PC-3 (cell line): ENCODE measurements around the gene C3orf85. TPM values are rescaled to one million over a fixed set of nuclear protein-coding genes. Genes with fewer than 3 reads are reported as not detected.

Experiments
- ATAC-seq: fragments of 200-7000 bp; cut with Tn5 transposase; 2 replicates; pipeline ENCODE4 v1.9.1; 2020; ENCODE audit warnings: mild to moderate bottlenecking, moderate library complexity
- BruUV-seq: library from RNA; stranded (reverse); fragments of 400-500 nt; replicated peaks from 2 replicates; lab custom pipeline; 2021; lab: Mats Ljungman, UMichigan
- CTCF ChIA-PET: fragments of 300-600 bp; sonication (Branson Sonifier 250); formaldehyde crosslinking; loops from one replicate; lab custom pipeline; 2022; ENCODE audit warnings: antibody characterized with exemption; lab: Charles Lee
- POLR2A ChIA-PET: fragments of 300-600 bp; sonication (Branson Sonifier 250); formaldehyde crosslinking; loops from one replicate; lab custom pipeline; 2022; ENCODE audit warnings: antibody characterized with exemption; ENCODE audit not compliant: unreplicated experiment; lab: Charles Lee
- DNase-seq: peaks from one replicate; pipeline ENCODE4 v3.0.0-alpha.2; 2015
- H2AFZ ChIP-seq: fragments of 300-600 bp; sonication (generic); 2 replicates; pipeline ENCODE4 v1.6.0; 2016; ENCODE audit warnings: antibody characterized with exemption, low read length
- H3F3A ChIP-seq: fragments of 300-600 bp; sonication (generic); one replicate; pipeline ENCODE4 v1.6.0; 2017; ENCODE audit warnings: antibody characterized with exemption, low read length, control low read depth, mild to moderate bottlenecking; ENCODE audit not compliant: unreplicated experiment
- H3K27ac ChIP-seq: fragments of 300-600 bp; sonication (generic); 2 replicates; pipeline ENCODE4 v1.5.1; 2016; ENCODE audit warnings: mild to moderate bottlenecking, low read length
- H3K27me3 ChIP-seq: fragments of 300-600 bp; sonication (generic); 2 replicates; pipeline ENCODE4 v1.6.1; 2016; ENCODE audit warnings: low read length, mixed read lengths
- H3K36me3 ChIP-seq: fragments of 300-600 bp; sonication (generic); 2 replicates; pipeline ENCODE4 v1.6.1; 2016; ENCODE audit warnings: low read depth, mixed run types, low read length, mixed read lengths
- H3K4me1 ChIP-seq: fragments of 300-600 bp; sonication (generic); 2 replicates; pipeline ENCODE4 v1.5.1; 2016; ENCODE audit warnings: low read length; ENCODE audit not compliant: insufficient read depth
- H3K4me2 ChIP-seq: fragments of 300-600 bp; sonication (generic); 2 replicates; pipeline ENCODE4 v1.6.0; 2016; ENCODE audit warnings: low read length
- H3K4me3 ChIP-seq: fragments of 300-600 bp; sonication (generic); 2 replicates; pipeline ENCODE4 v1.5.1; 2016; ENCODE audit warnings: mild to moderate bottlenecking, low read length, mixed read lengths
- H3K79me2 ChIP-seq: fragments of 300-600 bp; sonication (generic); 2 replicates; pipeline ENCODE4 v1.6.1; 2017; ENCODE audit warnings: low read length, mixed read lengths
- H3K9ac ChIP-seq: fragments of 300-600 bp; sonication (generic); 2 replicates; pipeline ENCODE4 v1.6.0; 2016; ENCODE audit warnings: mild to moderate bottlenecking, low read length
- H3K9me2 ChIP-seq: fragments of 300-600 bp; sonication (generic); replicated peaks from 2 replicates; pipeline ENCODE4 v1.6.1; 2016; ENCODE audit warnings: mixed run types, low read length, mixed read lengths
- H3K9me3 ChIP-seq: fragments of 300-600 bp; sonication (generic); 2 replicates; pipeline ENCODE4 v1.6.1; 2016; ENCODE audit warnings: low read length, mixed read lengths
- H4K20me1 ChIP-seq: fragments of 300-600 bp; sonication (generic); 2 replicates; pipeline ENCODE4 v1.6.1; 2016; ENCODE audit warnings: low read length, mixed read lengths
- CTCF ChIP-seq: fragments of 300-600 bp; sonication (generic); conservative IDR thresholded peaks from 2 replicates; pipeline ENCODE4 v1.5.1; 2017; ENCODE audit warnings: antibody characterized with exemption, low read depth, mild to moderate bottlenecking, low read length
- EZH2 ChIP-seq: fragments of 300-600 bp; sonication (generic); IDR thresholded peaks from one replicate; pipeline ENCODE4 v1.6.1; 2017; ENCODE audit warnings: antibody characterized with exemption, mild to moderate bottlenecking, low read length; ENCODE audit not compliant: unreplicated experiment
- EZH2phosphoT487 ChIP-seq: fragments of 300-600 bp; sonication (generic); IDR thresholded peaks from 2 replicates; pipeline ENCODE4 v1.6.1; 2018; ENCODE audit warnings: mild to moderate bottlenecking, antibody characterized with exemption, low read length, borderline replicate concordance
- intact Hi-C: fragments of 100-400 bp; cut with micrococcal nuclease; formaldehyde crosslinking; loops from 2 replicates; pipeline ENCODE4 v1.9.0; 2023
- total RNA-seq: library from RNA; depleted of rRNA; stranded (reverse); fragments of >200 nt; gene quantifications from 2 replicates; pipeline ENCODE4 v1.2.3, GENCODE V29; 2014

C3orf85 gene
- total RNA-seq, 1 experiment from 2014 or later: not detected

GRCh38 chr3:109118584-109118983 lies 17.9 kb upstream of the C3orf85 start:
- H3K9ac ChIP-seq: no peak overlapping the region
- no peaks in the 10 kb centered on the region for H4K20me1 ChIP-seq
- TF ChIP-seq EZH2phosphoT487 (no peak), CTCF (no peak), EZH2 (no peak)
- no peaks in the 10 kb centered on the region for H3F3A ChIP-seq
- CTCF ChIA-PET: no interaction called here
- POLR2A ChIA-PET: no interaction called here
- ATAC-seq (no peak), DNase-seq (no peak)
- no peaks in the 10 kb centered on the region for H3K79me2 ChIP-seq
- no peaks in the 10 kb centered on the region for H3K36me3 ChIP-seq
- H3K27ac ChIP-seq: no peak overlapping the region
- H2AFZ ChIP-seq: no peak overlapping the region
- peaks cover 14% of the 10 kb centered on the region; the same call in 1 of the 2 replicates for H3K4me1 ChIP-seq
- H3K4me2 ChIP-seq: no peak overlapping the region
- intact Hi-C loops: no loop called here
- no peaks in the 10 kb centered on the region for H3K9me3 ChIP-seq
- peaks cover 13% of the 10 kb centered on the region; the same call in 1 of the 2 replicates for H3K27me3 ChIP-seq
- no peaks in the 10 kb centered on the region for H3K9me2 ChIP-seq
- no TSS peak for BruUV-seq
- H3K4me3 ChIP-seq: no peak overlapping the region

- 0 out of 2 replicates have a peak overlapping the region, but pooled peaks have one; percentile 49 for H3K27ac ChIP-seq
- intact Hi-C loops: no loop called here
- no peaks in the 10 kb centered on the region for H3K9me2 ChIP-seq
- DNase-seq (no peak), ATAC-seq (no peak)
- no peaks in the 10 kb centered on the region for H3K9me3 ChIP-seq
- no peaks in the 10 kb centered on the region for H3K36me3 ChIP-seq
- no peak overlapping the region for H2AFZ ChIP-seq
- peaks cover 14% of the 10 kb centered on the region; the same call in 1 of the 2 replicates for H3K4me1 ChIP-seq
- H3K4me2 ChIP-seq: no peak overlapping the region
- peaks cover 10% of the 10 kb centered on the region; the same call in 1 of the 2 replicates for H3K27me3 ChIP-seq
- no peak overlapping the region for H3K4me3 ChIP-seq
- TF ChIP-seq CTCF (no peak), EZH2phosphoT487 (no peak), EZH2 (no peak)
- no peaks in the 10 kb centered on the region for H3F3A ChIP-seq
- BruUV-seq: no TSS peak
- no peaks in the 10 kb centered on the region for H3K79me2 ChIP-seq
- CTCF ChIA-PET: no interaction called here
- H3K9ac ChIP-seq: no peak overlapping the region
- H4K20me1 ChIP-seq: no peaks in the 10 kb centered on the region
- POLR2A ChIA-PET: no interaction called here
Measured at GRCh38 chr3:109122690-109123089, 13.8 kb upstream of the C3orf85 start.

GRCh38 chr3:109125902-109126301 lies 10.6 kb upstream of the C3orf85 start:
- Histone ChIP-seq H3K9me3 (no peaks in the 10 kb centered on the region), H2AFZ (no peak overlapping the region), H3K4me1 (peaks cover 14% of the 10 kb centered on the region; the same call in 1 of the 2 replicates), H3K4me3 (no peak overlapping the region), H4K20me1 (no peaks in the 10 kb centered on the region), H3K79me2 (no peaks in the 10 kb centered on the region), H3K27me3 (0 out of 2 replicates have a peak, but pooled peaks cover 5% of the 10 kb centered on the region), H3K36me3 (no peaks in the 10 kb centered on the region), H3F3A (no peaks in the 10 kb centered on the region), H3K4me2 (no peak overlapping the region), H3K9me2 (no peaks in the 10 kb centered on the region), H3K9ac (no peak overlapping the region), H3K27ac (no peak overlapping the region)
- ChIA-PET CTCF (no interaction called here), POLR2A (no interaction called here)
- intact Hi-C loops: no loop called here
- TF ChIP-seq CTCF: no peak
- ATAC-seq (no peak), DNase-seq (peak; percentile 19)
- no TSS peak for BruUV-seq
